MM.1S (cell line): Measurements from ENCODE around the gene CNNM4.

Source experiments
- DNase-seq: peaks from one replicate; pipeline ENCODE4 v3.0.0-alpha.2; 2015
- H2AFZ ChIP-seq: fragments of 300-600 bp; sonication (generic); 2 replicates; pipeline ENCODE4 v1.6.0; 2016; ENCODE audit warnings: antibody characterized with exemption, low read length
- H3F3A ChIP-seq: fragments of 300-600 bp; sonication (generic); 2 replicates; pipeline ENCODE4 v1.6.1; 2016; ENCODE audit warnings: mild to moderate bottlenecking, antibody characterized with exemption, low read length, moderate library complexity, mixed read lengths; ENCODE audit not compliant: insufficient read depth
- H3K27ac ChIP-seq: fragments of 300-600 bp; sonication (generic); 2 replicates; pipeline ENCODE4 v1.5.1; 2016; ENCODE audit warnings: mild to moderate bottlenecking, low read length
- H3K27me3 ChIP-seq: fragments of 300-600 bp; sonication (generic); replicated peaks from 2 replicates; pipeline ENCODE4 v1.6.0; 2016; ENCODE audit warnings: low read length; ENCODE audit not compliant: insufficient read depth
- H3K36me3 ChIP-seq: fragments of 300-600 bp; sonication (generic); replicated peaks from 2 replicates; pipeline ENCODE4 v1.6.1; 2016; ENCODE audit warnings: mild to moderate bottlenecking, low read length, mixed read lengths; ENCODE audit not compliant: insufficient read depth
- H3K4me1 ChIP-seq: fragments of 300-600 bp; sonication (generic); 2 replicates; pipeline ENCODE4 v1.6.1; 2016; ENCODE audit warnings: low read length, mixed read lengths
- H3K4me2 ChIP-seq: fragments of 300-600 bp; sonication (generic); 2 replicates; pipeline ENCODE4 v1.6.0; 2016; ENCODE audit warnings: low read depth, low read length
- H3K4me3 ChIP-seq: fragments of 300-600 bp; sonication (generic); 2 replicates; pipeline ENCODE4 v1.5.1; 2016; ENCODE audit warnings: low read length, mixed read lengths
- H3K79me2 ChIP-seq: fragments of 300-600 bp; sonication (generic); 2 replicates; pipeline ENCODE4 v1.6.1; 2016; ENCODE audit warnings: mixed run types, low read length, mixed read lengths
- H3K9ac ChIP-seq: fragments of 300-600 bp; sonication (generic); 2 replicates; pipeline ENCODE4 v1.6.1; 2016; ENCODE audit warnings: low read length, mixed read lengths
- H3K9me2 ChIP-seq: fragments of 300-600 bp; sonication (generic); replicated peaks from 2 replicates; pipeline ENCODE4 v1.6.1; 2016; ENCODE audit warnings: mild to moderate bottlenecking, low read length, mixed read lengths; ENCODE audit not compliant: insufficient read depth
- H3K9me3 ChIP-seq: fragments of 300-600 bp; sonication (generic); replicated peaks from 2 replicates; pipeline ENCODE4 v1.6.1; 2016; ENCODE audit warnings: mild to moderate bottlenecking, low read length, mixed read lengths; ENCODE audit not compliant: insufficient read depth
- H4K20me1 ChIP-seq: fragments of 300-600 bp; sonication (generic); 2 replicates; pipeline ENCODE4 v1.6.1; 2016; ENCODE audit warnings: mild to moderate bottlenecking, low read length, moderate library complexity, mixed read lengths; ENCODE audit not compliant: insufficient read depth
- EZH2 ChIP-seq: fragments of 300-600 bp; sonication (generic); optimal IDR thresholded peaks from 2 replicates; pipeline ENCODE3; 2017; ENCODE audit warnings: low read depth, mild to moderate bottlenecking, antibody characterized with exemption, low read length, mixed read lengths
- EZH2phosphoT487 ChIP-seq: fragments of 300-600 bp; sonication (generic); IDR thresholded peaks from 2 replicates; pipeline ENCODE4 v1.6.1; 2018; ENCODE audit warnings: antibody characterized with exemption, low read length
- TF ChIP-seq, protein P1 (sequence below): fragments of 300-600 bp; sonication (generic); IDR thresholded peaks from 2 replicates; pipeline ENCODE4 v1.5.1; 2016; ENCODE audit warnings: antibody characterized with exemption, low read length, mixed read lengths

CNNM4 gene

DNA sequence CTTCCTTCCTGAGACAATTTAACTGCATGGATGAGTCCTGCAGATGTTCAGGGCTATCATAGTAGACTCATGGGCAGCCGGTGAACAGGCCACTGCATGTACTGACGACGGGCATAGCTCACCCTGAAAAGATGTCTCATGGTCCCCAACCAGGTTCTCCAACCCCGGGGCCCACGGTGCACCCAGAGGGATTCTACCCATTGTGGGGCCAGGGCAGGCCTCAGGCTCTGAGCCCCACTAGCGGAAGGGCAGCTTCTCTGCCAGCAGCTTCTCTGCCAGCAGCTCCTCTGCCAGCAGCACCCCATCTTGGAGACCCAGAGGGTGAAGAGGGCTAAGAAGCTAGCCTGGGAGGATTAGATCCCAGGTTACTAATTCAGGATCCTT is 3.2 kb upstream of the CNNM4 start:
- DNase-seq, result no peak
- Histone ChIP-seq H3K9me3 (no peaks in the 10 kb centered on the region), H3F3A (peaks cover 5% of the 10 kb centered on the region; the same call in 1 of the 2 replicates), H3K4me3 (no peak overlapping the region), H3K4me1 (peaks cover 17% of the 10 kb centered on the region), H3K9me2 (no peaks in the 10 kb centered on the region), H3K27me3 (no peaks in the 10 kb centered on the region), H4K20me1 (no peaks in the 10 kb centered on the region), H3K4me2 (no peak overlapping the region), H3K36me3 (no peaks in the 10 kb centered on the region), H3K27ac (no peak overlapping the region), H3K79me2 (peaks cover 13% of the 10 kb centered on the region), H3K9ac (no peak overlapping the region), H2AFZ (no peak overlapping the region)
- TF ChIP-seq EZH2phosphoT487 (no peak), EZH2 (no peak)
- TF ChIP-seq, protein P1, sequence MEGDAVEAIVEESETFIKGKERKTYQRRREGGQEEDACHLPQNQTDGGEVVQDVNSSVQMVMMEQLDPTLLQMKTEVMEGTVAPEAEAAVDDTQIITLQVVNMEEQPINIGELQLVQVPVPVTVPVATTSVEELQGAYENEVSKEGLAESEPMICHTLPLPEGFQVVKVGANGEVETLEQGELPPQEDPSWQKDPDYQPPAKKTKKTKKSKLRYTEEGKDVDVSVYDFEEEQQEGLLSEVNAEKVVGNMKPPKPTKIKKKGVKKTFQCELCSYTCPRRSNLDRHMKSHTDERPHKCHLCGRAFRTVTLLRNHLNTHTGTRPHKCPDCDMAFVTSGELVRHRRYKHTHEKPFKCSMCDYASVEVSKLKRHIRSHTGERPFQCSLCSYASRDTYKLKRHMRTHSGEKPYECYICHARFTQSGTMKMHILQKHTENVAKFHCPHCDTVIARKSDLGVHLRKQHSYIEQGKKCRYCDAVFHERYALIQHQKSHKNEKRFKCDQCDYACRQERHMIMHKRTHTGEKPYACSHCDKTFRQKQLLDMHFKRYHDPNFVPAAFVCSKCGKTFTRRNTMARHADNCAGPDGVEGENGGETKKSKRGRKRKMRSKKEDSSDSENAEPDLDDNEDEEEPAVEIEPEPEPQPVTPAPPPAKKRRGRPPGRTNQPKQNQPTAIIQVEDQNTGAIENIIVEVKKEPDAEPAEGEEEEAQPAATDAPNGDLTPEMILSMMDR, result no peak

DNA sequence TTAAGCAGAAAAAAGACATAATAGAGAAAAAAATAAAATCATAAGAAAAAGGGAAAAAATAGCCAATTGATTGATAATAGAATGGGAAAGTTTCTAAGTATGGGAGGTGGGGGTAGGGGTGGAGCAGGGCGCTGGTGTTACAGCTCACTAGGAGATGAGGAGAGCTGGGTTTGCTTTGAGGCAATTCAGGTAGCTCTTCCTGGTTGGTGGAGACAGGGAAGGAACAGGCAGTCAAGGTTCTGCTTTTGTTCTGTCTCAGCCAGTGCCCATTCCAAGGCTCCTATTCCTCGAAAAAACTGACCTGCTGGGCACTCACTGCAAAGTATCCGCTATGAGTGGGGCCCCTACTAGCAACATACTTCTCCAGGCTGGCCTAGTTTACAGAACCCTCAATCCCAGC is 1.7 kb upstream of the CNNM4 start:
- DNase-seq, result no peak
- Histone ChIP-seq H3K9me2 (no peaks in the 10 kb centered on the region), H3K4me3 (no peak overlapping the region), H3K9ac (no peak overlapping the region), H3K27me3 (no peaks in the 10 kb centered on the region), H3K4me1 (peaks cover 27% of the 10 kb centered on the region), H3K4me2 (no peak overlapping the region), H3K9me3 (no peaks in the 10 kb centered on the region), H3K36me3 (no peaks in the 10 kb centered on the region), H3K79me2 (peaks cover 23% of the 10 kb centered on the region), H3K27ac (no peak overlapping the region), H4K20me1 (no peaks in the 10 kb centered on the region), H3F3A (peaks cover 14% of the 10 kb centered on the region; the same call in 1 of the 2 replicates), H2AFZ (no peak overlapping the region)
- TF ChIP-seq, protein P1, result no peak
- TF ChIP-seq EZH2phosphoT487 (no peak), EZH2 (no peak)

DNA sequence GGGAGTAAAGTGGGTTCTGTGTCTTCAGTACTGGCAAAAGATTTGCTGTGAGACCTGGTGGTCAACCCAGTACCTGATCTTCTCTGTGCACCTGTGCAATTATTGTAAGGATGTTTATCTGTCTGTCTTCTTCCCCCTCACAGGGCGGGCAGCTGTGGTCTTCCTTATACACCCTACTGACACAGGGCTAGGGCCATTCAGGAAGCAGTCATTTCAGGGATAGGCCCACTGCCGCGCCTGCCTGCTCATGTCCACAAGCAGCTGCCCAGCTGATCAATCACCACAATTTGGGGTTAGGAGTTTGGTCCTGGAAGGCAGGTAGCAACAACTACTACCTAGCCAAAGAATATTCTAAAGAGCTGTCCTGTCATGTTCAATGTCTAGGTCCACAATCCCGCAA is 1.2 kb upstream of the CNNM4 start:
- Histone ChIP-seq H3K27me3 (no peaks in the 10 kb centered on the region), H3K27ac (no peak overlapping the region), H3K36me3 (no peaks in the 10 kb centered on the region), H3F3A (peaks cover 14% of the 10 kb centered on the region; the same call in 1 of the 2 replicates), H3K4me2 (no peak overlapping the region), H3K4me1 (peaks cover 30% of the 10 kb centered on the region), H3K9me3 (no peaks in the 10 kb centered on the region), H4K20me1 (no peaks in the 10 kb centered on the region), H2AFZ (no peak overlapping the region), H3K4me3 (no peak overlapping the region), H3K9me2 (no peaks in the 10 kb centered on the region), H3K79me2 (peaks cover 29% of the 10 kb centered on the region), H3K9ac (no peak overlapping the region)
- no peak for DNase-seq
- TF ChIP-seq, protein P1, result no peak
- no peak for TF ChIP-seq EZH2
- TF ChIP-seq EZH2phosphoT487, result no peak
